ENCODE results near the gene NEMP2. TPM values are rescaled to one million over a fixed set of nuclear protein-coding genes. Genes with fewer than 3 reads are reported as not detected.

Gene NEMP2
- polyA plus RNA-seq, 4 donors: 10.7 to 14.4 (median 13.0) TPM

- no peak for DNase-seq (ENCODE audit: low read depth in 4 of 4, low spot score in 3 of 4)
Observed at GRCh38 chr2:190460487-190460886, 74.0 kb downstream of the NEMP2 start.

- no peak for DNase-seq (ENCODE audit: low read depth in 4 of 4, low spot score in 3 of 4)
Observed at GRCh38 chr2:190459881-190460280, 74.6 kb downstream of the NEMP2 start.

- no peak for DNase-seq (ENCODE audit: low read depth in 4 of 4, low spot score in 3 of 4)
Observed at GRCh38 chr2:190458352-190459107, 76.0 kb downstream of the NEMP2 start.

GRCh38 chr2:190457256-190457655, 77.3 kb downstream of the NEMP2 start:
- no peak for DNase-seq (ENCODE audit: low read depth in 4 of 4, low spot score in 3 of 4)

GRCh38 chr2:190456833-190457232, 77.7 kb downstream of the NEMP2 start:
- DNase-seq (ENCODE audit: low read depth in 4 of 4, low spot score in 3 of 4): no peak

- no peak for DNase-seq (ENCODE audit: low read depth in 4 of 4, low spot score in 3 of 4)
Observed at GRCh38 chr2:190455358-190456095, 79.0 kb downstream of the NEMP2 start.

GRCh38 chr2:190454795-190455194, 79.7 kb downstream of the NEMP2 start:
- no peak for DNase-seq (ENCODE audit: low read depth in 4 of 4, low spot score in 3 of 4)

Other genes starting within 250 kb of the NEMP2 start
- 100 to 1,000 TPM in 1 of 4 donors, 10 to 100 TPM in 3; 56.1 to 101 (median 83.5) TPM for gene HIBCH, start 214.9 kb downstream of the NEMP2 start, polyA plus RNA-seq (ENCODE audit: insufficient read length in 4 of 4)
- 10 to 100 TPM; 13.4 to 23.6 (median 16.0) TPM for gene INPP1, start 191.1 kb downstream of the NEMP2 start, polyA plus RNA-seq (ENCODE audit: insufficient read length in 4 of 4)
- 10 to 100 TPM in 3 of 4 donors, 1 to 10 TPM in 1; 8.1 to 16.7 (median 15.5) TPM for gene MFSD6, start 126.4 kb downstream of the NEMP2 start, polyA plus RNA-seq (ENCODE audit: insufficient read length in 4 of 4)
- gene NAB1, start 114.4 kb upstream of the NEMP2 start, polyA plus RNA-seq (ENCODE audit: insufficient read length in 4 of 4): 10 to 100 TPM; 69.0 to 81.7 (median 74.0) TPM